GM18951 (cell line): ENCODE data around the gene MINDY3.
A peak's percentile ranks its signal among the peaks of the same experiment; 100 is the strongest.
"Not testable (repeated sequence)": the region's sequence is repeated elsewhere in the genome, so short reads cannot be mapped to it uniquely, and the experiment has no call there.

Experiments
- POLR2A ChIP-seq: IDR thresholded peaks from 4 replicates; pipeline ENCODE4 v1.6.1; 2011; ENCODE audit warnings: mild to moderate bottlenecking; ENCODE audit not compliant: insufficient read length, insufficient read depth; ENCODE audit errors: extremely low read depth
- in situ Hi-C: fragments of 300-500 bp; cut with MboI; formaldehyde crosslinking; loops from one replicate; pipeline ENCODE4 v1.12.0; 2022; ENCODE audit warnings: low sequenced_read_pairs, mixed read lengths, inconsistent platforms; ENCODE audit not compliant: unreplicated experiment

Gene MINDY3

DNA sequence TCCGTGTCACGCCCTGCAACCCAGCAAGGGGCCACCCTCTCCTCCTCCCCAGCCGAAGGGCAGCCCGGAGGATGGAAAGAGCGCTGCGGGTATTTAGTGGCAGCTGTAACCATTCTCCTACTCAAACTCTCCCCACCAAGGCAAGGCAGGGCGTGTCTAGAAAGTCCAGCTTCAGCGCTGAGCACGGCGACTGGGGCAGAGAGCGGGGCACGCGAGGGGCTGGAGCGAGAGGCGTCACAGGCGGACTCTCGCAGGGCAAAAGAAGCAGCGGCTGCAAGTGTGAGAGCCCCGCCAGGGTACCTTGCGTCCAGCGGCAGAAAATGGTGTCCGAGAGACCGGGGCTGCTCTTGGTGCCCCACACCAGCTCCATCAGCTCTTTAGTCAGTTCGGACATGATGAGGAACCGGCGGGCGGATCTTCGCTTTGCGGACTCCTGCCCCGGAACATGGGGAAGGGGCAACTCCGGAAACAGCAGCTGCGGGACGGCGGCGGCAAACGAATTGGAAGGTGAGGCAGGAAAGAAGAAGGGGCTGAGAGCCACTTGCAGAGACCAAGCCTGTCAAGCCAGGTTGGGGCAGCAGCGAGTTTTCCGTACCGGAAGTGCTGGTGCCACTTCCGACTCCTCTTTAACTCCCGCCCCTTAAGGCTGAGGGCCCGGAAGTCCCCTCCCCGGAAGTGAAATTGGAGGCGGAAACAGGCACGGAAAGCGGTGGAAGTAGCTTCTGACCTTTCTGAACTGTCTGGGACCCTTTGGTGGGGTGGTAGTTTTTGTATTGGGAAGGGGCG lies at the start of gene MINDY3:
TSS of gene MINDY3 (minus strand) at position 602 of the 786 bp plus-strand sequence. CDS start at position 394, 208 bp downstream.
- in situ Hi-C loops, result no loop called here
- TF ChIP-seq POLR2A, result peak; percentile 78

DNA sequence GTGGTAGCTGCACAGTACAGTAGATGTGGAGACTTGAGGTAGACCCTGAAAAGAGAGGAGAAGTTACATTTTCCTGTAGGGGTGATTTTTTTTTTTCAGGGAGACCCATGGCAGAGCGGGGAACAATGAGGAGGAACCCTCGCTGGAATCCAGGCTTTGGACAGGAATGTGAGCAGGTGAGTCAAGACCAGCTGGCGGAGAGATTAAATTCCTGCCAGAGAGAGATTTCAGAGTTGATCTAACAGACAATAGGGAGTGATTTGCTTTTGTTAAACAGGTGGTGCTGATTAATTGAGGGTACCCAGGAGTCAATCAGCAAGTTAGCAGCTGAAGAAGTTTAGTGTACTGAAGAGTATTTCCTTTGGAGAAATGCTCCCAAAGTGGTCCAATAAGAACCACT lies 41.6 kb upstream of the MINDY3 start:
- TF ChIP-seq POLR2A, result no peak
- in situ Hi-C loops, result no loop called here

DNA sequence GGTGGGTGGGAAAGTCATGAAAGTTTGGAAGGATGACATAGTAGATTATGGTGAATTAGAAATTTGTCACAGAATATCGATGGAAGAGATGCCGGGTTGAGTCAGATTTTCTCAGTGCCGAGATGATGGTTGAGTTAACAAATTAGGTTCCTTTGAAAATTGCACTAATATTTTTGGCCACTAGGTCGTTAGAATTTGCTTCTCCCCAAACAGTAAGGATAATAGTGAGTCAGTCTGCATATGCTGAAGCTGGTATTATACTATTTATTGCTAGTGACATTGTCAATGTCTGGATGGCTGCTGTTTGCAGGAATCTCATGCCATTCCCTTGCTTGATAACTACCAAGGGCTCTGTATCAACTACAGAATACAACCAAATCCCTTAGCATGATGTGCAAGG lies 37.7 kb upstream of the MINDY3 start:
- TF ChIP-seq POLR2A, result no peak
- in situ Hi-C loops, result loop anchor here (25.0 kb wide), 2 partner anchors 639 to 889 kb away; no protein-coding TSS in a partner anchor

DNA sequence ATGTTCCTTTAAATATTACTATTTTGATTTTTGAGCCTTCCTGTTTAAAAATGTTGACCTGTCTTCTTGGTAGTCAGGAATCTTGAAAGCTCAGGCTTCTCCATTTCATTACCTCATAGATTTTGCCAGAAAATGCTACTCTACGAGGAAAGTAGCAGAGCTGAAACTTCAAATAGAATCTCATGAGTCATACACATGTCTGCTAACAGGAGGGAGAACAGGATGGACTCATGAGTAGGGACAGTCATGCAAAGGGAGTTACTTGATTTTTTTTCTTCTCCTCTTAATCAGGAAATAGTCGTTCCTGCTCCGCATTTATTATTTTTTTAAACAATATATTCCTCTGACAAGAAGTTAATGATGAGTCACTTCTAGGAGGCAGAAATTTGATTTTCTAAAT lies 37.0 kb upstream of the MINDY3 start:
- in situ Hi-C loops, result loop anchor here (25.0 kb wide), 2 partner anchors 640 to 890 kb away; no protein-coding TSS in a partner anchor
- TF ChIP-seq POLR2A, result no peak

DNA sequence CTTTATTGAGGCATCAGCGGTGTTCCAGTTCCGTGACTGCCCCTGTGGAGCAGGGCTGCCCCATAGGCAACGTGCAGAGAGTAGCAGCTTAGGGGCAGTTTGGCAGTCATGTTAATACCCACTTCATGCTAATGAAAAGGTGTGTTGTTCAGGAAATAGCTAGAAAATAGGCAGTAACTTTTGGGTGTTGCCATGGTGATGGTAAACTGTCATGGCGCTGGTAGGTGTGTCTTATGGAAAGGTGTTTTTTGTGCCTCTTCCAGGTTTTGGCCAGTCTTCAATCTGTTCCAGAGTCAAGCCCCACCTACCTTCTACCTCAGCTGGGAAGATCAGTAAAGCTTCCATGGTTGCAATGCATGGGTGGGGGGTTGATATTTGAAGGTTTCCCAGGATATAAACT lies 36.3 kb upstream of the MINDY3 start:
- no peak for TF ChIP-seq POLR2A
- in situ Hi-C loops, result loop anchor here (25.0 kb wide), 2 partner anchors 641 to 891 kb away; no protein-coding TSS in a partner anchor

DNA sequence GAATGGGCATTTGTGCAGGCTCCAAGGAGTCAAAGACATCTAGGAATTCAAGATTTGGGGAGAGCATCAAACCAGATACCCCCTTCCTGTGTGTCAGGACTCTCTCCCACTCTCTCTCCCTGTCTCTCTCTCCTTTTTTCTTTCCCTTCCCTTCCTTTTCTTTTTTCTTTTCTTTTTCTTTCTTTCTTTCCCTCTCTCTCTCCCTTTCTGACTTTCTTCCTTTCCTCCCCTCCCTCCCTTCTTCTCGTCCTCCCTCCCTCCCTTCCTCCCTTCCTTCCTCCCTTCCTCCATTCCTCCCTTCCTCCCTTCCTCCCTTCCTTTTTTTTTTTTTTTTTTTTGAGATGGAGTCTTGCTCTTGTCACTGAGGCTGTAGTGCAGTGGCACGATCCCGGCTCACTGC lies 24.1 kb upstream of the MINDY3 start:
- TF ChIP-seq POLR2A, result no peak
- in situ Hi-C loops, result loop anchor here (25.0 kb wide), 2 partner anchors 653 to 903 kb away; no protein-coding TSS in a partner anchor

DNA sequence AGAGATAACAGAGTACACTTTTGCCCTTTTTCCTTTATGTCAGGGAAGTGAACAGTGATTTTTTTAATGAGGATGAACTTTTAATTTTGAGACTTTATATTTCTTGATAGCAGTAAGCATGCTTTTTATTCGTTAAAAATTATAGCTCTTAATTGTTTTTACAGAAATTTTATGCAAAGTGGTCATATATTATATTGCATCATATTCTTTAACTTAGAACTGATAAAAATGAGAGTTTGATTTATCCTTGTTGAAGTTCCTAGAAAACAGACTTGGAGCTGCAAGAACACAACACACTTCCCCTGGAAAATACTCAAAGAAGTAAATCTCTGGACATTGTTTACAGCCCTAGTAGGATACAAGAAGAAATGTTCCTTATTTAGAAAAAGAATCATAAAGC lies 21.2 kb upstream of the MINDY3 start:
- TF ChIP-seq POLR2A, result no peak
- in situ Hi-C loops, result loop anchor here (25.0 kb wide), 2 partner anchors 656 to 906 kb away; no protein-coding TSS in a partner anchor

DNA sequence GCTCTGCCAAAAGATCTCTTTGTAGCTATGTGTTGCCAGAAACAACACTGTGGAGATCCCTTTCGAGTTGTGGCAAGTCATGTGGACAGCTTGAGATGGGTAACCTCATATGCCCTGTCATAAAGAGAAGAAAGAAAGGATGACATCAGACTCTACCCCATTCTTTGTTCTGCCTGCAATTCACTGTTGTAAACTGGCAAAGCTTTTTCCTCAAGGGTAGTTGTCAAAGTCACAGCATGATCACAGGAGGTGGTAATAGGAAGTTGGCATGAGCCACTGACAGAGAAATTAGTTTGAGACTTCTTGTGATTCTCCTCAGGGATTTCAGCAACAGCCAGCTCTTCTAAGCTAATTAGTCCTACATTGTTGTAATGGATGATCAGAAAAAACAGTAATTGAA lies 19.4 kb upstream of the MINDY3 start:
- in situ Hi-C loops, result loop anchor here (25.0 kb wide), 2 partner anchors 658 to 908 kb away; no protein-coding TSS in a partner anchor

DNA sequence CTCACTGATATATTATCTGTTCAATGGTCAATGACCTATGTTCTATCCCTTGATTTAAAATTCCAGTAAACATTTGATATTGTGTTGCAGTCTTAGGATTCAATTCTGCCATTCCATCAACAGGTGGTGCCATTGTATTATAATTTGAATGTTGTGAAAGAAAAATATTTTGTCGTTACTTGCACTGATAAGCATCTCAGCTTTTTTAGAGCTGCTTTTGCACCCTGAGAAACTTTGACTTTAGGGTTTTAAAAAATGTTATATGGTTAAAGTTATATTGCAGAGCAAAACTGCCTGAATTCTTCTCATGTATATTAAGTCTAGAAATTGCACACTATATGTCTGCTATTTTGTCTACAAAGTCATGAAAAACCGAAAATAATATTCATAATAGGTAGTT lies 18.8 kb upstream of the MINDY3 start:
- in situ Hi-C loops, result loop anchor here (25.0 kb wide), 2 partner anchors 658 to 908 kb away; no protein-coding TSS in a partner anchor

More for the DNA sequence above, 19.4 kb upstream of the MINDY3 start:
- no peak for TF ChIP-seq POLR2A

DNA sequence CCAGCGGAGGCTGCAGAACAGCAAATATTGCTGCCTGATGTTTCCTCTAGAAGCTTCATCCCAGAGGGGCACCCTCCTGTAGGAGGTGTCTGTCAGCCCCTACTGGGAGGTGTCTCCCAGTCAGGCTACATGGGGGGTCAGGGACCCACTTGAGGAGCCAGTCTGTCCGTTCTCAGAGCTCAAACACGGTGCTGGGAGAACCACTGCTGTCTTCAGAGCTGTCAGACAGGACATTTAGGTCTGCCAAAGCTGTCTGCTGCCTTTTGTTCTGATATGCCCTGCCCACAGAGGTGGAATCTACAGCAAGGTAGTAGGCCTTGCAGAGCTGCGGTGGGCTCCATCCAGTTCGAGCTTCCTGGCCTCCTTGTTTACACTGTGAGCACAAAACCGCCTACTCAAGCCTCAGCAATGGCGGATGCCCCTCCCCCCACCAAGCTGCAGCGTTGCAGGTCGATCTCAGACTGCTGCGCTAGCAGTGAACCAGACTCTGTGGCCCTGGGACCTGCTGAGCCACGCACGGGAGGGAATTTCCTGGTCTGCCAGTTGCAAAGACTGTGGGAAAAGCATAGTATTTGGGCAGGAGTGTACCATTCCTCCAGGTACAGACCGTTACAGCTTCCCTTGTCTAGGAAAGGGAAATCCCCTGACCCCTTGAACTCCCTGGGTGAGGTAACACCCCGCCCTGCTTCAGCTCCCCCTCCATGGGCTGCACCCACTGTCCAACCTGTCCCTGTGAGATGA lies 17.7 kb upstream of the MINDY3 start:
- in situ Hi-C loops, result loop anchor here (25.0 kb wide), 2 partner anchors 659 to 909 kb away; no protein-coding TSS in a partner anchor
- TF ChIP-seq POLR2A, result no peak

More for the DNA sequence above, 18.8 kb upstream of the MINDY3 start:
- TF ChIP-seq POLR2A, result no peak

DNA sequence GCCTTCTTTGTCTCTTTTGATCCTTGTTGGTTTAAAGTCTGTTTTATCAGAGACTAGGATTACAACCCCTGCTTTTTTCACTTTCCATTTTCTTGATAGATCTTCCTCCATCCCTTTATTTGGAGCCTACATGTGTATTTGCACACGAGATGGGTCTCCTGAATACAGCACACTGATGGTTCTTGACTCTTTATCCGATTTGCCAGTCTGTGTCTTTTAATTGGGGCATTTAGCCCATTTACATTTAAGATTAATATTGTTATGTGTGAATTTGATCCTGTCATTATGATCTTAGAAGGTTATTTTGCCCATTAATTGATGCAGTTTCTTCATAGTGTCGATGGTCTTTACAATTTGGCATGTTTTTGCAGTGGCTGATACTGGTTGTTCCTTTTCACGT lies 16.0 kb upstream of the MINDY3 start:
- in situ Hi-C loops, result loop anchor here (25.0 kb wide), 2 partner anchors 661 to 911 kb away; no protein-coding TSS in a partner anchor

DNA sequence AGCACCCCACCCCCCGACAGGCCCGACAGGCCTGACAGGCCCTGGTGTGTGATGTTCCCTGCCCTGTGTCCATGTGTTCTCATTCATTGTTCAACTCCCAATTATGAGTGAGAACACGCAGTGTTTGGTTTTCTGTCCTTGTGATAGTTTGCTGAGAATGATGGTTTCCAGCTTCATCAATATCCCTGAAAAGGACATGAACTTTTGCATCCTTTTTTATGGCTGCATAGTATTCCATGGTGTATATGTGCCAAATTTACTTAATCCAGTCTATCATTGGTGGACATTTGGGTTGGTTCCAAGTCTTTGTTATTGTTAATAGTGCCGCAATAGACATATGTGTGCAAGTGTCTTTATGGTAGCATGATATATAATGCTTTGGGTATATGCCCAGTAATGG lies 12.3 kb upstream of the MINDY3 start:
- in situ Hi-C loops, result not testable (repeated sequence)

DNA sequence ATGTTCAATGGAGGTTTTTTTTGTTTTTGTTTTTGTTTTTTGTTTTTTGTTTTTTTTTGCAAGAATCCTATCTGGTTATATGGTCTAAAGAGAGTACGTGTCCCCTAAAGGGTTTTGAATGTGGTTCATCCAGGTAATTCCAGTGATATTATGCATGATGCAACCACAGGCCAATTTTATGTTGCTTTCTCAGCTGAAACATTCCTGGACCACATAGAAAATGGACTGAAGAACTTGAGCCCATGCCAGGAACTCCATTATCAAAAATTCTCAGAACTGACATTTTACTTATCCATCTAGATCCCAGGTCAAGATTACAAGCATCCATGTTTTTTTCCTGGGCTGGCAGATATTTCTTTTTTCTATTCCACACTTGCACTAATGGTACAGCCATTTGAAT lies 11.5 kb upstream of the MINDY3 start:
- in situ Hi-C loops, result no loop called here
- TF ChIP-seq POLR2A, result no peak
